K562 (cell line): ENCODE results near the gene RGS12. TPM values are rescaled to one million over a fixed set of nuclear protein-coding genes. Genes with fewer than 3 reads are reported as not detected.

Experiments used
- ATAC-seq: fragments of 200-7000 bp; cut with Tn5 transposase; 3 replicates; pipeline ENCODE4 v1.9.1; 2020; ENCODE audit warnings: moderate library complexity
- BruUV-seq: library from RNA; stranded (reverse); fragments of 400-500 nt; replicated peaks from 2 replicates; lab custom pipeline; 2021; lab: Mats Ljungman, UMichigan
- CTCF ChIA-PET: fragments of 300-600 bp; formaldehyde crosslinking; extraction: SDS; loops from one replicate; lab custom pipeline; 2021; ENCODE audit warnings: low intra/inter-chr PET ratio; lab: Yijun Ruan, JAX
- POLR2A ChIA-PET: fragments of 300-600, 350-650 bp; sonication (Branson Sonifier 250); formaldehyde crosslinking; extraction: SDS; loops from one replicate; lab custom pipeline; 2021; ENCODE audit warnings: antibody characterized with exemption, inconsistent platforms; lab: Yijun Ruan, JAX
- DNase-seq, 4 experiments: peaks; one replicate each; pipeline versions ENCODE4 v3.0.0 to v3.0.0-alpha.2; 2011 to 2018; ENCODE audit warnings: low spot score in 3 of 4, mixed read lengths in 3 of 4; ENCODE audit errors: extremely low read depth in 1 of 4
- FAIRE-seq: peaks from 2 replicates; lab custom pipeline; 2011; peaks lifted over from hg19 to GRCh38; lab: Jason Lieb, UNC
- H2AFZ ChIP-seq: 2 replicates; pipeline ENCODE4 v1.6.0; 2011; ENCODE audit warnings: low read depth, low read length, control low read depth, inconsistent platforms
- H3K27ac ChIP-seq: fragments of 200-600 bp; 3 replicates; pipeline ENCODE4 v1.8.0; 2011; ENCODE audit warnings: low read depth, mild to moderate bottlenecking, control low read depth, inconsistent platforms, low read length, moderate library complexity, mixed read lengths; ENCODE audit errors: extremely low read depth
- H3K27me3 ChIP-seq, 2 experiments: fragments of 300-600 bp in 1 of 2; 2 replicates in 1 of 2; 3 replicates in 1 of 2; pipeline versions ENCODE4 v1.6.0 to v1.8.0; 2011; ENCODE audit warnings: inconsistent platforms in 2 of 2, low read length in 2 of 2, mild to moderate bottlenecking in 1 of 2, mixed read lengths in 1 of 2, moderate library complexity in 1 of 2; ENCODE audit not compliant: control insufficient read depth in 2 of 2, insufficient read depth in 2 of 2
- H3K36me3 ChIP-seq: fragments of 300-600 bp; 3 replicates; pipeline ENCODE4 v1.8.0; 2011; ENCODE audit warnings: mild to moderate bottlenecking, low read length, inconsistent platforms; ENCODE audit not compliant: control insufficient read depth, insufficient read depth
- H3K4me1 ChIP-seq, 2 experiments: fragments of 200-600 bp in 1 of 2; replicated peaks in 1 of 2; 2 replicates in 1 of 2; 3 replicates in 1 of 2; pipeline versions ENCODE4 v1.5.1 to v1.8.0; 2011; ENCODE audit warnings: inconsistent platforms in 2 of 2, low read length in 2 of 2, mild to moderate bottlenecking in 1 of 2, mixed read lengths in 1 of 2, moderate library complexity in 1 of 2; ENCODE audit not compliant: control insufficient read depth in 2 of 2, insufficient read depth in 2 of 2
- H3K4me2 ChIP-seq: 2 replicates; pipeline ENCODE4 v1.6.1; 2011; ENCODE audit warnings: low read length, control low read depth, inconsistent platforms, mixed read lengths; ENCODE audit not compliant: insufficient read depth
- H3K4me3 ChIP-seq: fragments of 200-600 bp; sonication (generic), shearing (Covaris generic); 2 replicates; pipeline ENCODE4 v1.5.1; 2016; ENCODE audit warnings: control low read depth, inconsistent platforms
- H3K79me2 ChIP-seq: fragments of 200-600 bp; 3 replicates; pipeline ENCODE4 v1.8.0; 2011; ENCODE audit warnings: low read length, inconsistent platforms; ENCODE audit not compliant: control insufficient read depth, insufficient read depth
- H3K9ac ChIP-seq, 2 experiments: 2 replicates each; pipeline versions ENCODE4 v1.6.0 to v1.6.1; 2011; ENCODE audit warnings: low read depth in 2 of 2, low read length in 2 of 2, control low read depth in 1 of 2, inconsistent platforms in 1 of 2, mild to moderate bottlenecking in 1 of 2, mixed read lengths in 1 of 2; ENCODE audit not compliant: insufficient read depth in 1 of 2
- H3K9me1 ChIP-seq: one replicate; pipeline ENCODE4 v1.6.0; 2011; ENCODE audit warnings: inconsistent platforms, mild to moderate bottlenecking, low read length, moderate library complexity; ENCODE audit not compliant: control insufficient read depth, insufficient read depth
- H3K9me3 ChIP-seq: replicated peaks from 2 replicates; pipeline ENCODE4 v1.5.1; 2011; ENCODE audit warnings: low read depth, low read length, inconsistent platforms; ENCODE audit not compliant: control insufficient read depth, insufficient read depth
- H4K20me1 ChIP-seq: replicated peaks from 2 replicates; pipeline ENCODE4 v1.6.1; 2011; ENCODE audit warnings: low read length, inconsistent platforms, mixed read lengths; ENCODE audit not compliant: control insufficient read depth, insufficient read depth
- CXXC5 ChIP-seq: fragments of 250-450 bp; sonication (Bioruptor Pico); IDR thresholded peaks from 2 replicates; pipeline ENCODE4 v1.8.0; 2022; ENCODE audit warnings: inconsistent platforms, mild to moderate bottlenecking, moderate library complexity
- JUNB ChIP-seq: fragments of 450-650 bp; formaldehyde crosslinking; conservative IDR thresholded peaks from 2 replicates; pipeline ENCODE4 v1.4.0; 2020; ENCODE audit warnings: mild to moderate bottlenecking
- RBM17 ChIP-seq: fragments of 200-400 bp; formaldehyde crosslinking; IDR thresholded peaks from 2 replicates; pipeline ENCODE4 v1.6.1; 2017; ENCODE audit warnings: low read depth, mild to moderate bottlenecking, low read length, borderline replicate concordance
- TAF9B ChIP-seq: fragments of 450-650 bp; IDR thresholded peaks from 2 replicates; pipeline ENCODE4 v1.6.1; 2018; ENCODE audit warnings: mild to moderate bottlenecking; ENCODE audit not compliant: partially characterized antibody
- TEAD2 ChIP-seq: fragments of 450-650 bp; IDR thresholded peaks from 2 replicates; pipeline ENCODE4 v1.6.1; 2016; ENCODE audit warnings: missing genetic modification characterization, control low read depth, missing compliant biosample characterization
- ZNF212 ChIP-seq: fragments of 450-650 bp; formaldehyde crosslinking; IDR thresholded peaks from 2 replicates; pipeline ENCODE4 v1.4.0; 2020; ENCODE audit warnings: mild to moderate bottlenecking
- ZNF217 ChIP-seq: sonication (generic); formaldehyde crosslinking; IDR thresholded peaks from 2 replicates; pipeline ENCODE4 v1.8.0; 2022; ENCODE audit warnings: mild to moderate bottlenecking, missing genetic modification reagents
- ZNF764 ChIP-seq: fragments of 250-450 bp; sonication (Bioruptor Pico); IDR thresholded peaks from 2 replicates; pipeline ENCODE4 v1.4.0; 2020; ENCODE audit warnings: low read depth, mild to moderate bottlenecking, moderate library complexity
- ZZZ3 ChIP-seq: fragments of 450-650 bp; IDR thresholded peaks from 2 replicates; pipeline ENCODE4 v1.6.1; 2016; ENCODE audit warnings: antibody characterized with exemption, mild to moderate bottlenecking, moderate library complexity
- WGBS: fragments of 100-300 bp; shearing (Covaris generic); methylation state at CpG from one replicate; pipeline ENCODE4 v1.1.6; 2016; ENCODE audit warnings: low coverage, mixed read lengths; ENCODE audit not compliant: insufficient coverage; ENCODE audit errors: missing lambda C conversion rate; 5-methylcytosine and 5-hydroxymethylcytosine counted together
- in situ Hi-C: fragments of 300-500 bp; cut with MboI; formaldehyde crosslinking; loops from 4 replicates; pipeline ENCODE4 v1.15.0; 2018; ENCODE audit warnings: inconsistent platforms, mixed read lengths
- intact Hi-C: fragments of 100-400 bp; cut with micrococcal nuclease; formaldehyde crosslinking; loops from 2 replicates; pipeline ENCODE4 v1.14.2; 2022
- polyA plus RNA-seq, 8 experiments: library from polyadenylated mRNA; depleted of rRNA in 4 of 8; stranded (reverse) in 5 of 8; unstranded in 3 of 8; fragments of >200 nt; fragmentation: Nextera tagmentation in 2 of 8; fragmentation: Illumina TruSeq in 1 of 8; extraction: Ambion mirVana in 2 of 8; extraction: Trizol in 1 of 8; gene quantifications; 2 replicates each; pipeline versions ENCODE4 v1.2.1 to v1.2.3, GENCODE V29; 2011 to 2014; ENCODE audit warnings: inconsistent platforms in 1 of 8, missing spikeins in 1 of 8
- total RNA-seq, 7 experiments: library from RNA; depleted of rRNA in 6 of 7; stranded (reverse); fragments of >200 nt in 6 of 7; fragmentation: Illumina TruSeq in 2 of 7; extraction: Trizol in 2 of 7; gene quantifications; 2 replicates each; pipeline versions ENCODE4 v1.2.1 to v1.2.3, GENCODE V29; 2011 to 2021; ENCODE audit warnings: low replicate concordance in 1 of 7
- TF ChIP-seq, protein P1 (sequence below): fragments of 450-650 bp; IDR thresholded peaks from 2 replicates; pipeline ENCODE4 v1.6.1; 2017; ENCODE audit warnings: antibody characterized with exemption, mild to moderate bottlenecking

Gene RGS12
- total and polyA plus RNA-seq, 9 of the 15 experiments (the other 6 are each of a cell fraction or from before 2014, with no cell fraction given) = 0.30 to 8.8 (median 5.5) TPM

DNA sequence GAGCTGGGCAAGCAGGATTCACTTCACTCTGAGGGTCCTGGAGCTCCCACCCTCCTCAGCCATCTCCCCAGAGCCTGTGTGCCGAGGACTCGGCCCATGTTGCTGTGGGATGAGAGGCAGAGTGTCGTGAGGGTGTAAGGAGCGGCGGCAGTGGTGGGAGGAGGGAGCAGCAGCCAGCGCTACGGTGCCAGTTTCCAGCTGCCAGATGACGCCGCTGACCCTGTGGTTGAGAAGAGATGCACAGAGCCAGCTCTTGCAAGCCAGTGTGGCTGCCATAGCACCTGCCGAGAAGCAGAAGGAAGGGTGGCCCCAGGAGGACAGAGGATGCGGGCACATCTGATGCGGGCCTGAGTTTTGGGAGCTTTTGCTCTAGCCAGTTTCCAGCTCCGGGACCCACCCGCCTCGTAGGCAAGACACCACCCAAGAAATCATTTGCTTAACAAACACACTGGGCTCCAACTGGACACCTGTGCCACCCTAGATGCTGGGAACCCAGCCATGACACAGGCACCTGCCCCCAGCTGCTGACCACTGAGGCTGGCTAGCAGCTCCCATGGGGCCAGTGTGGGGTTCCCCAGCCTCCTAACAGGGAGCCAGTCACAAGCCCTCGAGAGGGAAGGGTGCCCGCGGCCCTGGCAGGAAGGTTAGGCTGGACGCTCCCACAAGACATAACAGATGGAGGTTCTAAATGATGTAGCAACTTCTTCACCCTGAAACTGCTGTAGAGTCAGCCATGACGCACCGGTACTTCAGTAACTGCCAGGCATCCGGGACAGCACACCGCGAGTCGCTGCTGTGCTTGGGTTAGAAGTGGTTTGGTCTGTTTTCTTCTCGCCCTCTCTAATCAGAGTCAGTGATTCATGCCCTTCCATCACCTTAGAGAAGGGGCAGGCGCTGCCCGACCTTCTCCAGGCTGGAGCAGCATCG is 35.0 kb upstream of the RGS12 start (continued):
- TF ChIP-seq ZZZ3 (no peak), RBM17 (no peak)
- TF ChIP-seq, all 486 proteins: peak for 0

DNA sequence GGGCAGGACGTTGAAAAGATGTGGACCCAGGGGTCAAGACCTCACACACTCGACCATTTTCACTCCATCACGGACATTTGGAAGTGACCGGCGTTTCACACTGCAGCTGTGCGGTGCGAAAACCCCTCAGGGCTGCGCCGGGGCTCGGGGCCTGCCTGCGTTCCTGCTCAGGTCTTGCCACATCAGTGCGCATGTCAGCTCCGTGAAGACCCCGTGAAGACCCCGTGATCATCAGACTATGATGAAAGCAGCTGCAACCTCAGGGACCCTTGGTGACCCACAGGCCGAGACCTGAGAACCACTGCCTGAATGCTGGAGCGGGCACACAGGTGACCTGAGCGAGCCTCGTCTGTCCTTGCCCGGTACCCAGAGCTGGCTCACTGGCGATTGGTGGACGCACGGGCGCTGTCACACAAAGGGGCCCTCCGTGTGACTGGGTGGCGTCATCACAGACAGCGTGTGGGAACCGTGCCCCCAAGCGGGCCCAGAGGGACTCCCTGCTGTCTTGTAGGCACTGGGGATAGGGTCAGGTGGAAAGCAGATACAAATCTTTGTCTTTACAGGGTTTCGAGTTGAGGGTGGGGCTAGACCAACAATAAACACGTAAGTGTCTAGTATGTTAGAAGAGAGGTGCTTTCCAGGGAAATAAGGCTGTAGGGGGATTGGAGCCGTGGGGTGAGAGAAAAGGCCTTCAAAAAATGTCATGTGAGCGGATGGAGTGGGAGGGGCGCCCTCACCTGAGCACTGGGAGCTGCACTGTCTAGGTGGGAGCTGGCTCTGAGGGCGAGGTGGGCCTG is 31.2 kb upstream of the RGS12 start:
- no peak for FAIRE-seq
- CTCF ChIA-PET = interaction anchor here (0.6 kb wide), 1 partner anchor 694 kb away, joined by 3 read pairs; no protein-coding TSS in a partner anchor
- no peaks in the 10 kb centered on the region for H3K36me3 ChIP-seq
- POLR2A ChIA-PET = no interaction called here
- in situ Hi-C loops = no loop called here
- no peaks in the 10 kb centered on the region for H3K79me2 ChIP-seq
- no peak overlapping the region for H2AFZ ChIP-seq
- H4K20me1 ChIP-seq = peaks cover 5% of the 10 kb centered on the region
- H3K9me1 ChIP-seq = no peaks in the 10 kb centered on the region
- H3K4me3 ChIP-seq = no peak overlapping the region
- peaks cover 0 to 3% of the 10 kb centered on the region in 2 experiments; a peak in 2 of 5 replicates for H3K4me1 ChIP-seq
- H3K4me2 ChIP-seq = no peak overlapping the region
- DNase-seq = no peak
- no TSS peak for BruUV-seq
- ATAC-seq = no peak; the same call in 2 of the 3 replicates
- H3K27ac ChIP-seq = no peak overlapping the region
- peaks cover 55 to 85% of the 10 kb centered on the region in 2 experiments for H3K27me3 ChIP-seq
- 21% methylated on average over 34 of the region's 35 CpGs for WGBS
- H3K9me3 ChIP-seq = no peaks in the 10 kb centered on the region
- intact Hi-C loops = no loop called here
- no peak overlapping the region for H3K9ac ChIP-seq
- TF ChIP-seq, protein P1, sequence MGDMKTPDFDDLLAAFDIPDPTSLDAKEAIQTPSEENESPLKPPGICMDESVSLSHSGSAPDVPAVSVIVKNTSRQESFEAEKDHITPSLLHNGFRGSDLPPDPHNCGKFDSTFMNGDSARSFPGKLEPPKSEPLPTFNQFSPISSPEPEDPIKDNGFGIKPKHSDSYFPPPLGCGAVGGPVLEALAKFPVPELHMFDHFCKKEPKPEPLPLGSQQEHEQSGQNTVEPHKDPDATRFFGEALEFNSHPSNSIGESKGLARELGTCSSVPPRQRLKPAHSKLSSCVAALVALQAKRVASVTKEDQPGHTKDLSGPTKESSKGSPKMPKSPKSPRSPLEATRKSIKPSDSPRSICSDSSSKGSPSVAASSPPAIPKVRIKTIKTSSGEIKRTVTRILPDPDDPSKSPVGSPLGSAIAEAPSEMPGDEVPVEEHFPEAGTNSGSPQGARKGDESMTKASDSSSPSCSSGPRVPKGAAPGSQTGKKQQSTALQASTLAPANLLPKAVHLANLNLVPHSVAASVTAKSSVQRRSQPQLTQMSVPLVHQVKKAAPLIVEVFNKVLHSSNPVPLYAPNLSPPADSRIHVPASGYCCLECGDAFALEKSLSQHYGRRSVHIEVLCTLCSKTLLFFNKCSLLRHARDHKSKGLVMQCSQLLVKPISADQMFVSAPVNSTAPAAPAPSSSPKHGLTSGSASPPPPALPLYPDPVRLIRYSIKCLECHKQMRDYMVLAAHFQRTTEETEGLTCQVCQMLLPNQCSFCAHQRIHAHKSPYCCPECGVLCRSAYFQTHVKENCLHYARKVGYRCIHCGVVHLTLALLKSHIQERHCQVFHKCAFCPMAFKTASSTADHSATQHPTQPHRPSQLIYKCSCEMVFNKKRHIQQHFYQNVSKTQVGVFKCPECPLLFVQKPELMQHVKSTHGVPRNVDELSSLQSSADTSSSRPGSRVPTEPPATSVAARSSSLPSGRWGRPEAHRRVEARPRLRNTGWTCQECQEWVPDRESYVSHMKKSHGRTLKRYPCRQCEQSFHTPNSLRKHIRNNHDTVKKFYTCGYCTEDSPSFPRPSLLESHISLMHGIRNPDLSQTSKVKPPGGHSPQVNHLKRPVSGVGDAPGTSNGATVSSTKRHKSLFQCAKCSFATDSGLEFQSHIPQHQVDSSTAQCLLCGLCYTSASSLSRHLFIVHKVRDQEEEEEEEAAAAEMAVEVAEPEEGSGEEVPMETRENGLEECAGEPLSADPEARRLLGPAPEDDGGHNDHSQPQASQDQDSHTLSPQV = no peak
- TF ChIP-seq ZNF217 (CRISPR knock-in tag) = no peak
- TF ChIP-seq CXXC5 (CRISPR knock-in tag) = no peak
- TF ChIP-seq RBM17 = no peak
- no peak for TF ChIP-seq TAF9B
- no peak for TF ChIP-seq ZNF212 (CRISPR knock-in tag)
- TF ChIP-seq JUNB (CRISPR knock-in tag) = no peak
- no peak for TF ChIP-seq ZNF764 (CRISPR knock-in tag)
- TF ChIP-seq TEAD2 (tag) = no peak
